Fibroblast of lung (primary cell): ENCODE measurements around the gene OS9.

Source experiments
- EZH2 ChIP-seq: IDR thresholded peaks from 2 replicates; pipeline ENCODE4 v1.5.1; 2012; ENCODE audit warnings: low read length, control low read depth, mild to moderate bottlenecking; ENCODE audit errors: missing control alignments
- TF ChIP-seq, protein P1 (sequence below), 2 donors: IDR thresholded peaks in 1 of 2; conservative IDR thresholded peaks in 1 of 2; 1 replicate in 1 of 2; 2 replicates in 1 of 2; pipeline ENCODE4 v1.5.1; 2011 to 2012; ENCODE audit warnings: low read length in 2 of 2, control low read depth in 1 of 2, inconsistent platforms in 1 of 2, low read depth in 1 of 2, mild to moderate bottlenecking in 1 of 2

DNA sequence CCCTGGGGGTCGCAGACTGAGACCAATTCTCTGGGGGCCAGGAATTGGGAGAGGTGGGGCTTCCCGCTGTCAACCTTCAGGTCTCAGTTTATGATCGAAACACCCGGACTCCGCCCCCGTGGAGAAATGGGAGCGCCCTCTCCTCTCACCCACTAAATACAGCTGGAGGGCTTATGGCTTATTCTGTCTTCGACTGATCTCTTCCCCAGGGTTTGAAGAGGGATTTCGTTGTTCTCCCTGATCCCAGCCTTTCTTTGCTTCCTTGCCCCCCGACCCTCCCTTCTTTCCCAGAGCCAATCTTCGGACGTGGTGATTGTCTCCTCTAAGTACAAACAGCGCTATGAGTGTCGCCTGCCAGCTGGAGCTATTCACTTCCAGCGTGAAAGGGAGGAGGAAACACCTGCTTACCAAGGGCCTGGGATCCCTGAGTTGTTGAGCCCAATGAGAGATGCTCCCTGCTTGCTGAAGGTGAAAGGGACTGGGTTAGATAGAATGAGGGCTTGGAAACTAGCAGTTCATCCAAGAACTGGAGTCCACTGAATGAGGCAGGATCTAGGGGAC lies 607 bp downstream of the OS9 start:
- TF ChIP-seq EZH2 = no peak
- TF ChIP-seq, protein P1, sequence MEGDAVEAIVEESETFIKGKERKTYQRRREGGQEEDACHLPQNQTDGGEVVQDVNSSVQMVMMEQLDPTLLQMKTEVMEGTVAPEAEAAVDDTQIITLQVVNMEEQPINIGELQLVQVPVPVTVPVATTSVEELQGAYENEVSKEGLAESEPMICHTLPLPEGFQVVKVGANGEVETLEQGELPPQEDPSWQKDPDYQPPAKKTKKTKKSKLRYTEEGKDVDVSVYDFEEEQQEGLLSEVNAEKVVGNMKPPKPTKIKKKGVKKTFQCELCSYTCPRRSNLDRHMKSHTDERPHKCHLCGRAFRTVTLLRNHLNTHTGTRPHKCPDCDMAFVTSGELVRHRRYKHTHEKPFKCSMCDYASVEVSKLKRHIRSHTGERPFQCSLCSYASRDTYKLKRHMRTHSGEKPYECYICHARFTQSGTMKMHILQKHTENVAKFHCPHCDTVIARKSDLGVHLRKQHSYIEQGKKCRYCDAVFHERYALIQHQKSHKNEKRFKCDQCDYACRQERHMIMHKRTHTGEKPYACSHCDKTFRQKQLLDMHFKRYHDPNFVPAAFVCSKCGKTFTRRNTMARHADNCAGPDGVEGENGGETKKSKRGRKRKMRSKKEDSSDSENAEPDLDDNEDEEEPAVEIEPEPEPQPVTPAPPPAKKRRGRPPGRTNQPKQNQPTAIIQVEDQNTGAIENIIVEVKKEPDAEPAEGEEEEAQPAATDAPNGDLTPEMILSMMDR (conservative IDR thresholded peaks at IDR 0.05 in 1 of 2, IDR thresholded peaks at IDR 0.05 in 1 of 2; ENCODE audit: low read depth in 1 of 2, low read length in 2 of 2) = no peak
